GM12891 (cell line): Measurements from ENCODE around the gene NAALADL2.

ENCODE experiments used
- POLR2A ChIP-seq: IDR thresholded peaks from 2 replicates; pipeline ENCODE4 v1.6.1; 2011; ENCODE audit warnings: low read depth, low read length, control low read depth
- POLR2AphosphoS5 ChIP-seq: IDR thresholded peaks from 2 replicates; pipeline ENCODE4 v1.6.1; 2011; ENCODE audit warnings: low read depth, low read length, control low read depth
- TAF1 ChIP-seq: IDR thresholded peaks from 2 replicates; pipeline ENCODE4 v1.6.1; 2011; ENCODE audit warnings: low read depth, low read length, control low read depth

DNA sequence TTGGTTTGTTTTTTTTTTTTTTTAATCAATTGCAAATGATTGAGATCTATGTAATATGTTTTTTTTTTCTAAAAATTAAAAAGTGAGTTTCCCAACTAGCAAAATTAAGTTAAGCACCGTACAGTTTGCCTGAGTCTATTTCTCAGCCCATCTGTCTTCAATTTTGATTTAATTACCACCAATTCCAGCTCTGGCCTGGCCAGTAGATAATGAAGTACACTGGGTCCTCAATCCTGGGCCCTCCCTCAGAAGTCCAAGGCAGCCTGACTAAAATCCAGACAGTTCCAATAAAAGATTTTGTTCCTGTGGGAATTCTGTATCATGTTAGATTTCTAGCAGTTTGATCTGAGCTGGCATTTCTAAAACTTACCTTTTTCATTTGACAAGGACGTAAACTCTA is 887.2 kb downstream of the NAALADL2 start:
- TF ChIP-seq POLR2A = no peak
- TF ChIP-seq TAF1 = no peak
- TF ChIP-seq POLR2AphosphoS5 = no peak
